MM.1S (cell line): Measurements from ENCODE around the gene BIRC5.

ENCODE experiments used
- DNase-seq: peaks from one replicate; pipeline ENCODE4 v3.0.0-alpha.2; 2015
- H2AFZ ChIP-seq: fragments of 300-600 bp; sonication (generic); 2 replicates; pipeline ENCODE4 v1.6.0; 2016; ENCODE audit warnings: antibody characterized with exemption, low read length
- H3F3A ChIP-seq: fragments of 300-600 bp; sonication (generic); 2 replicates; pipeline ENCODE4 v1.6.1; 2016; ENCODE audit warnings: mild to moderate bottlenecking, antibody characterized with exemption, low read length, moderate library complexity, mixed read lengths; ENCODE audit not compliant: insufficient read depth
- H3K27ac ChIP-seq: fragments of 300-600 bp; sonication (generic); 2 replicates; pipeline ENCODE4 v1.5.1; 2016; ENCODE audit warnings: mild to moderate bottlenecking, low read length
- H3K27me3 ChIP-seq: fragments of 300-600 bp; sonication (generic); replicated peaks from 2 replicates; pipeline ENCODE4 v1.6.0; 2016; ENCODE audit warnings: low read length; ENCODE audit not compliant: insufficient read depth
- H3K36me3 ChIP-seq: fragments of 300-600 bp; sonication (generic); replicated peaks from 2 replicates; pipeline ENCODE4 v1.6.1; 2016; ENCODE audit warnings: mild to moderate bottlenecking, low read length, mixed read lengths; ENCODE audit not compliant: insufficient read depth
- H3K4me1 ChIP-seq: fragments of 300-600 bp; sonication (generic); 2 replicates; pipeline ENCODE4 v1.6.1; 2016; ENCODE audit warnings: low read length, mixed read lengths
- H3K4me2 ChIP-seq: fragments of 300-600 bp; sonication (generic); 2 replicates; pipeline ENCODE4 v1.6.0; 2016; ENCODE audit warnings: low read depth, low read length
- H3K4me3 ChIP-seq: fragments of 300-600 bp; sonication (generic); 2 replicates; pipeline ENCODE4 v1.5.1; 2016; ENCODE audit warnings: low read length, mixed read lengths
- H3K79me2 ChIP-seq: fragments of 300-600 bp; sonication (generic); 2 replicates; pipeline ENCODE4 v1.6.1; 2016; ENCODE audit warnings: mixed run types, low read length, mixed read lengths
- H3K9ac ChIP-seq: fragments of 300-600 bp; sonication (generic); 2 replicates; pipeline ENCODE4 v1.6.1; 2016; ENCODE audit warnings: low read length, mixed read lengths
- H3K9me2 ChIP-seq: fragments of 300-600 bp; sonication (generic); replicated peaks from 2 replicates; pipeline ENCODE4 v1.6.1; 2016; ENCODE audit warnings: mild to moderate bottlenecking, low read length, mixed read lengths; ENCODE audit not compliant: insufficient read depth
- H3K9me3 ChIP-seq: fragments of 300-600 bp; sonication (generic); replicated peaks from 2 replicates; pipeline ENCODE4 v1.6.1; 2016; ENCODE audit warnings: mild to moderate bottlenecking, low read length, mixed read lengths; ENCODE audit not compliant: insufficient read depth
- H4K20me1 ChIP-seq: fragments of 300-600 bp; sonication (generic); 2 replicates; pipeline ENCODE4 v1.6.1; 2016; ENCODE audit warnings: mild to moderate bottlenecking, low read length, moderate library complexity, mixed read lengths; ENCODE audit not compliant: insufficient read depth
- CTCF ChIP-seq: fragments of 300-600 bp; sonication (generic); IDR thresholded peaks from 2 replicates; pipeline ENCODE4 v1.5.1; 2016; ENCODE audit warnings: antibody characterized with exemption, low read length, mixed read lengths
- EZH2 ChIP-seq: fragments of 300-600 bp; sonication (generic); optimal IDR thresholded peaks from 2 replicates; pipeline ENCODE3; 2017; ENCODE audit warnings: low read depth, mild to moderate bottlenecking, antibody characterized with exemption, low read length, mixed read lengths
- EZH2phosphoT487 ChIP-seq: fragments of 300-600 bp; sonication (generic); IDR thresholded peaks from 2 replicates; pipeline ENCODE4 v1.6.1; 2018; ENCODE audit warnings: antibody characterized with exemption, low read length

Gene BIRC5

GRCh38 chr17:78266771-78267170 is 52.7 kb downstream of the BIRC5 start:
- H4K20me1 ChIP-seq = no peaks in the 10 kb centered on the region
- H3K27ac ChIP-seq = no peak overlapping the region
- H3K27me3 ChIP-seq = peaks cover 17% of the 10 kb centered on the region
- no peak overlapping the region for H3K9ac ChIP-seq
- no peaks in the 10 kb centered on the region for H3K79me2 ChIP-seq
- no peak for DNase-seq
- no peaks in the 10 kb centered on the region for H3F3A ChIP-seq
- H3K36me3 ChIP-seq = no peaks in the 10 kb centered on the region
- no peaks in the 10 kb centered on the region for H3K9me3 ChIP-seq
- H3K4me2 ChIP-seq = no peak overlapping the region
- no peaks in the 10 kb centered on the region for H3K9me2 ChIP-seq
- H3K4me3 ChIP-seq = no peak overlapping the region
- H3K4me1 ChIP-seq = no peaks in the 10 kb centered on the region
- TF ChIP-seq CTCF (no peak), EZH2 (no peak), EZH2phosphoT487 (no peak)
- H2AFZ ChIP-seq = no peak overlapping the region

- Histone ChIP-seq H2AFZ (no peak overlapping the region), H3K4me3 (no peak overlapping the region), H3K79me2 (no peaks in the 10 kb centered on the region), H3F3A (no peaks in the 10 kb centered on the region), H3K36me3 (no peaks in the 10 kb centered on the region), H3K4me1 (no peaks in the 10 kb centered on the region), H3K9me2 (no peaks in the 10 kb centered on the region), H3K4me2 (no peak overlapping the region), H3K9ac (no peak overlapping the region), H3K27me3 (peaks cover 17% of the 10 kb centered on the region), H3K9me3 (no peaks in the 10 kb centered on the region), H4K20me1 (no peaks in the 10 kb centered on the region), H3K27ac (no peak overlapping the region)
- TF ChIP-seq CTCF (no peak), EZH2phosphoT487 (no peak), EZH2 (no peak)
- no peak for DNase-seq
These were observed 53.4 kb downstream of the BIRC5 start for GRCh38 chr17:78267253-78268073.

- TF ChIP-seq CTCF (no peak), EZH2 (no peak)
- H3K27ac ChIP-seq = no peak overlapping the region
- DNase-seq = no peak
- H2AFZ ChIP-seq = no peak overlapping the region
- no peaks in the 10 kb centered on the region for H3F3A ChIP-seq
- H3K4me3 ChIP-seq = no peak overlapping the region
- H3K79me2 ChIP-seq = no peaks in the 10 kb centered on the region
- H3K9ac ChIP-seq = no peak overlapping the region
- no peaks in the 10 kb centered on the region for H3K9me2 ChIP-seq
- H3K4me2 ChIP-seq = no peak overlapping the region
- no peaks in the 10 kb centered on the region for H3K36me3 ChIP-seq
- no peaks in the 10 kb centered on the region for H4K20me1 ChIP-seq
- H3K27me3 ChIP-seq = peaks cover 17% of the 10 kb centered on the region
- no peaks in the 10 kb centered on the region for H3K4me1 ChIP-seq
- no peaks in the 10 kb centered on the region for H3K9me3 ChIP-seq
These were observed 54.3 kb downstream of the BIRC5 start for GRCh38 chr17:78268191-78268874.
